HAP-1 (cell line): ENCODE results near the gene CLDN7.

Experiments used
- DNase-seq, 2 experiments: peaks; one replicate each; pipeline ENCODE4 v3.0.0-alpha.2; 2016 to 2020; ENCODE audit warnings: low spot score in 2 of 2
- H3K27me3 ChIP-seq: fragments of 250-450 bp; sonication (Bioruptor Pico); 2 replicates; pipeline ENCODE4 v1.5.1; 2020; ENCODE audit warnings: low read depth, mild to moderate bottlenecking, moderate library complexity
- H3K36me3 ChIP-seq: fragments of 250-450 bp; sonication (Bioruptor Pico); replicated peaks from 2 replicates; pipeline ENCODE4 v1.5.1; 2020; ENCODE audit warnings: mild to moderate bottlenecking
- H3K4me1 ChIP-seq: fragments of 250-450 bp; sonication (Bioruptor Pico); 2 replicates; pipeline ENCODE4 v1.5.1; 2020; ENCODE audit warnings: mild to moderate bottlenecking
- H3K4me3 ChIP-seq: fragments of 250-450 bp; sonication (Bioruptor Pico); 2 replicates; pipeline ENCODE4 v1.5.1; 2020; ENCODE audit warnings: mild to moderate bottlenecking, moderate library complexity
- H3K9me3 ChIP-seq: fragments of 250-450 bp; sonication (Bioruptor Pico); 2 replicates; pipeline ENCODE4 v1.5.1; 2020; ENCODE audit warnings: mild to moderate bottlenecking, moderate library complexity
- in situ Hi-C: fragments of 300-500 bp; cut with MboI; formaldehyde crosslinking; loops from 3 replicates; pipeline ENCODE4 v1.14.3; 2020; ENCODE audit warnings: low sequenced_read_pairs, inconsistent platforms, mixed read lengths

Gene CLDN7

DNA sequence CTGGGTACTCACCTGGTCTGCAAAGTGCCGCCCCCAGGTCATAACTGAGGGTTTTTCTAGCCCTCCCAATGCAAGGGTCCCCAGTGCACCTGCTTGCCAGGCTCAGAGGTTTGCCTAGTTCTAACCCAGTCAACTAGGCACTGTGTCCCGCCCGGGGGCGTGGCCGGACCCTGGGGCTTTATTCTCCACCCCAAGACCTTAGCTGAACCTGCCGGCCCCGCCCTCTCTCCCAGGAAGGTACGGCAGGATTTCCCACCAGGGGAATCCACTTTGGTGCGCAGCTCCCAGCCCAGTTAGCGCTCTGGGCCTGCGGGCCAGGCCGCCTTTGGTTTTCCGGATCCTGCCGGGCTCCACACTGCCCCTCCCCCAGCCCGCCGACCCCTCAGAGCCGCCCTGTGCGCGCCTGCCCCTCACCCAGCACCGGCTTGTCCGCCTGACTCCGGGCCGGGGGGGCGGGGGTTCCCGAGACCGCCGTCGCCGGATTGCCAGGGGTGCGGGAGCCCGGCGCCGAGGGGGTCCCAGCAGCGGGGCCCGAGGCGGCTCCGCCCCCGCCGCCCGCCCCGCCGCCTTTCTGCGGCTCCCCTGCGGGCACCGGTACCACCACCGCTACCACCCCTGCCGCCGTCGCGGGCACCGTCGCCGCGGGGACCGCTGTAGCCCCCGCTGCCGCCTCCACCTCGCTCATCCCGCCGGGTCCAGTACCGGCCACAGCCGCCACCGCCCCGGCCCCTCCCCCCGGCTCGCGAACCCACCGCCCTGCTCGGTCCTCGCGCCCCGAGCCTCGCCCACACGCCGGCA lies 31.7 kb upstream of the CLDN7 start:
- Histone ChIP-seq H3K4me3 (peak overlapping the region; percentile 14), H3K4me1 (peaks cover 14% of the 10 kb centered on the region), H3K27me3 (peaks cover 6% of the 10 kb centered on the region), H3K9me3 (no peaks in the 10 kb centered on the region), H3K36me3 (no peaks in the 10 kb centered on the region)
- in situ Hi-C loops = no loop called here
- peak in 1 of 2 experiments; percentile 85 for DNase-seq

DNA sequence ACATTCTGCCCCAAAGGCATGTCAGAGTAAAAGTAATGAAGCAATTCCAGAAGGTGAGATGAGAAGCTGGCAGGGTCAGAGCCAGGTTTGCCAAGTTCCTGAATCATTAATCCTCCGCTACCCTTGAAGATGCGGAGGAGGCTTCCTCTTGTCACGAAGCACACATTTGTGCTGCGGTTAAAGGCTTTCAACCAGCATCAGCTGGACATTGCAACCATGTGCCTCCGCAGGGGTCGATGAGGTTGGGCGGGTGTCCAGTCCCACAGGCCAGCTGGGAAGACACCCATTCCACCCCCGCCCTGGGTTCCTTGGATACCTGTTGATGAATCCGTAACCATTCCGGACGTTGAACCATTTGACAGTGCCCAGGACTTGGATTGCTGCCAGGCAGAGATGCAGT lies 30.9 kb upstream of the CLDN7 start:
- in situ Hi-C loops = no loop called here
- Histone ChIP-seq H3K36me3 (no peaks in the 10 kb centered on the region), H3K27me3 (peaks cover 6% of the 10 kb centered on the region), H3K4me1 (peaks cover 14% of the 10 kb centered on the region), H3K4me3 (no peak overlapping the region), H3K9me3 (no peaks in the 10 kb centered on the region)
- DNase-seq = no peak

DNA sequence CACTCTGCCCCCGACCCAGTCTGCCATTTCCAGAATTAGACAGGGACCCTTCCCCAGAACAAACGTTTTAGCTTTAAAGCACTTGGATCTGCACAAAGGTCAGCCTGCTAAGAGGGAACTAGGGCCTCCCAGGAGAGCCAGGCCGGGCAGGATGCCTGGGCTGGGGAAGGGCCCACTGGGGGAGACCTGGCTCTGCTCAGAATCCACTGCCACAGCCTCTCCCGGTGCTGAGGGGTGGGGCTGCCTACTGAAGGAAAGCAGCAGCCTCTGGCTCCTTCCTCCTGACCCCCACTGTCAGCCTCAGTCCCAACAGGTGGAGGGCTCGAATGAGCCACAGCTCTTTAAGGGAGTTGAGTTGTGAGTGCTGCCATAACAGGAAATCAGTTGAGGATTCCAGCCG lies 30.5 kb upstream of the CLDN7 start:
- peaks cover 6% of the 10 kb centered on the region for H3K27me3 ChIP-seq
- H3K4me1 ChIP-seq = peaks cover 14% of the 10 kb centered on the region
- in situ Hi-C loops = no loop called here
- no peaks in the 10 kb centered on the region for H3K36me3 ChIP-seq
- DNase-seq = no peak
- H3K9me3 ChIP-seq = no peaks in the 10 kb centered on the region
- no peak overlapping the region for H3K4me3 ChIP-seq

GRCh38 chr17:7292194-7292593 lies 29.9 kb upstream of the CLDN7 start:
- Histone ChIP-seq H3K36me3 (no peaks in the 10 kb centered on the region), H3K9me3 (no peaks in the 10 kb centered on the region), H3K4me3 (no peak overlapping the region), H3K4me1 (peaks cover 14% of the 10 kb centered on the region), H3K27me3 (peaks cover 6% of the 10 kb centered on the region)
- DNase-seq = no peak
- in situ Hi-C loops = no loop called here

DNA sequence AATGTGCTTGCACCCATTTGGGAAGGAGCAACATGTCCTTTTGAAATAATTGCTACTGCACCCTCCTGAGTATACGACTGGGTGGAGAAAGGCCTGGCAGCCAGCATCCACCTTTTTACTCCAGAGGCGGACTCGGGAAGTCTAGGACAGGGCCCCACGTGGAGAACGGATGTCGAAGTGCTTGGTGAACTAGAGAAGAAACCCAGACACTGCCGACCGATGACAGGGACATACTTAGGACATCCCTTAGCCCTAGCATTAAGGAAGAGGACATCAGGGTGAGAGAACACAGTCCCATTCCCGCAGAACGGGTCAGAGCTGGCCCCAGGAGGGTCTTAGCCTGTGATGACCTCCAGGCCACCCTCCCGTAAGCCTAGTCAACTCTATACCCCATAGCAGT lies 28.4 kb upstream of the CLDN7 start:
- in situ Hi-C loops = no loop called here
- Histone ChIP-seq H3K4me1 (peaks cover 11% of the 10 kb centered on the region), H3K36me3 (no peaks in the 10 kb centered on the region; the same call in 1 of the 2 replicates), H3K4me3 (no peak overlapping the region), H3K9me3 (no peaks in the 10 kb centered on the region), H3K27me3 (peaks cover 6% of the 10 kb centered on the region)
- no peak for DNase-seq

DNA sequence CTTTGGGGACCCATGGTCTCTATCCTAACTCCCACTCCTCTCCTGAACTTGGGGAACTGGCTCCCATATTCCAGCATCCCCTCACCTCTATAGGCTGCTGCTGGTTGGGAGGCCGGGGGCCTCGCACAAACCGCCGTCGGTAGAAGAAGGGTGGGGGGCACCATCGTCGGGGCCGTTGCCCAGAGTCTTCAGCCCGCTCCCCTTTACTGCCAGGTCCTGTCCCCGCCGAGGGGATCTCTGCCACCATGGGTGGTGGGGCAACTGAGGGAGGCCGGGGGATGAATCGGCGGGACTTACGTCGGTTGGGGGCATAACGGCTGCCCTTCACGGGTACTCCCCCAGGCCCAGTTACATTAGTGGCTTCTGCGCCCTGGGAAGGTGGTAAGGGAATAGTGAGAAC lies 27.9 kb upstream of the CLDN7 start:
- H3K36me3 ChIP-seq = no peaks in the 10 kb centered on the region; the same call in 1 of the 2 replicates
- H3K27me3 ChIP-seq = peaks cover 6% of the 10 kb centered on the region
- in situ Hi-C loops = no loop called here
- no peak for DNase-seq
- H3K4me3 ChIP-seq = no peak overlapping the region
- peaks cover 11% of the 10 kb centered on the region for H3K4me1 ChIP-seq
- H3K9me3 ChIP-seq = no peaks in the 10 kb centered on the region

- in situ Hi-C loops = no loop called here
- Histone ChIP-seq H3K4me3 (no peak overlapping the region), H3K36me3 (no peaks in the 10 kb centered on the region; the same call in 1 of the 2 replicates), H3K9me3 (no peaks in the 10 kb centered on the region), H3K4me1 (peaks cover 8% of the 10 kb centered on the region; the same call in 1 of the 2 replicates), H3K27me3 (peaks cover 6% of the 10 kb centered on the region)
- DNase-seq = no peak
Observed at GRCh38 chr17:7289256-7290032, 27.2 kb upstream of the CLDN7 start.

GRCh38 chr17:7285679-7286078 lies 23.4 kb upstream of the CLDN7 start:
- DNase-seq = no peak

GRCh38 chr17:7284911-7285310 lies 22.6 kb upstream of the CLDN7 start:
- in situ Hi-C loops = loop anchor here (5.0 kb wide), 1 partner anchor 62 kb away; no protein-coding TSS in a partner anchor
- H3K27me3 ChIP-seq = no peaks in the 10 kb centered on the region
- no peak for DNase-seq
- H3K9me3 ChIP-seq = no peaks in the 10 kb centered on the region
- H3K4me1 ChIP-seq = peaks cover 8% of the 10 kb centered on the region
- no peak overlapping the region for H3K4me3 ChIP-seq
- H3K36me3 ChIP-seq = no peaks in the 10 kb centered on the region; the same call in 1 of the 2 replicates

More at GRCh38 chr17:7285679-7286078, 23.4 kb upstream of the CLDN7 start:
- Histone ChIP-seq H3K4me3 (no peak overlapping the region), H3K36me3 (no peaks in the 10 kb centered on the region; the same call in 1 of the 2 replicates), H3K27me3 (no peaks in the 10 kb centered on the region), H3K4me1 (peaks cover 6% of the 10 kb centered on the region), H3K9me3 (no peaks in the 10 kb centered on the region)
- in situ Hi-C loops = no loop called here

DNA sequence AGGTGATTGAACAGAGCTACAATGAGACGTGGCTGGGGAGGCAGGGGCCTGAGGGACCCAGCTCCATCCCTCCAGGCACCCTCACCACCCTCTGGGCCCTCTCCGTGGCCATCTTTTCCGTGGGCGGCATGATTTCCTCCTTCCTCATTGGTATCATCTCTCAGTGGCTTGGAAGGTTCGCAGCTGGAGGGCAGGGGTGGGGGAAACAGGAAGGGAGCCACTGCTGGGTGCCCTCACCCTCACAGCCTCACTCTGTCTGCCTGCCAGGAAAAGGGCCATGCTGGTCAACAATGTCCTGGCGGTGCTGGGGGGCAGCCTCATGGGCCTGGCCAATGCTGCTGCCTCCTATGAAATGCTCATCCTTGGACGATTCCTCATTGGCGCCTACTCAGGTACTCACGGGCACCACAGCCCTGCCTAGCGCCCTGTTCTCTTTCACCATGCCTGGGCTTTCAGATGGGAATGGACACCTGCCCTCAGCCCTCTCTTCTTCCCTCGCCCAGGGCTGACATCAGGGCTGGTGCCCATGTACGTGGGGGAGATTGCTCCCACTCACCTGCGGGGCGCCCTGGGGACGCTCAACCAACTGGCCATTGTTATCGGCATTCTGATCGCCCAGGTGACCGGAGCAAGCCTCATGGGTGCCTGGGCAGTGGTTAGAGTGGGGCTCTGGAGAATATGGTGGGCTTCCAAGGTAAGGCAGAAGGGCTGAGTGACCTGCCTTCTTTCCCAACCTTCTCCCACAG lies 21.4 kb upstream of the CLDN7 start:
- Histone ChIP-seq H3K4me1 (peaks cover 8% of the 10 kb centered on the region), H3K36me3 (no peaks in the 10 kb centered on the region; the same call in 1 of the 2 replicates), H3K27me3 (no peaks in the 10 kb centered on the region), H3K4me3 (no peak overlapping the region), H3K9me3 (no peaks in the 10 kb centered on the region)
- no peak for DNase-seq
- in situ Hi-C loops = loop anchor here (5.0 kb wide), 1 partner anchor 64 kb away; no protein-coding TSS in a partner anchor

DNA sequence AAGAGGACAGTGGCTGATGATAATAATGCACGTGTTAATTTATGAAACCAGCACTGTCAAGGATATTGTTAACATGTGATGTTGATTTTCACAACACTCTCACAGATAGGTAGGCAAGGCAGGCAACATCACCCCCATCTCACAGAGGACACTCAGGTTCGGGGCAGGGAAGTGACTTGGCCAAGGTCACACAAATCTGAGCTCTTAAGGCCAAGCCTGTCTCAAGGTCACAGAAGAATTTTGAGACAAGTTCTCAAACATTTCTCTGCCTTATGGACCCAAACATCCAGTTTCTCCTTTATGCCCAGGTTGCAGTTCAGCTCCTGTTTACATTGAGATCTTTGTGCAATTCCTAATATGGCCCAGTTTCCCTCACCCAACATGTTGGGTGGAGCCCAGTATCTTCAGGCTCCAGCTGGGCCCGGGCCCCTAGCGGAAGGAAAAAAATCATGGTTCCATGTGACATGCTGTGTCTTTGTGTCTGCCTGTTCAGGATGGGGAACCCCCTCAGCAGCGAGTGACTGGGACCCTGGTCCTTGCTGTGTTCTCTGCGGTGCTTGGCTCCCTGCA lies 20.6 kb upstream of the CLDN7 start:
- in situ Hi-C loops = loop anchor here (5.0 kb wide), 1 partner anchor 64 kb away; no protein-coding TSS in a partner anchor
- Histone ChIP-seq H3K27me3 (no peaks in the 10 kb centered on the region), H3K36me3 (no peaks in the 10 kb centered on the region; the same call in 1 of the 2 replicates), H3K9me3 (no peaks in the 10 kb centered on the region), H3K4me3 (no peak overlapping the region; the same call in 1 of the 2 replicates), H3K4me1 (peaks cover 8% of the 10 kb centered on the region)
- DNase-seq = no peak

DNA sequence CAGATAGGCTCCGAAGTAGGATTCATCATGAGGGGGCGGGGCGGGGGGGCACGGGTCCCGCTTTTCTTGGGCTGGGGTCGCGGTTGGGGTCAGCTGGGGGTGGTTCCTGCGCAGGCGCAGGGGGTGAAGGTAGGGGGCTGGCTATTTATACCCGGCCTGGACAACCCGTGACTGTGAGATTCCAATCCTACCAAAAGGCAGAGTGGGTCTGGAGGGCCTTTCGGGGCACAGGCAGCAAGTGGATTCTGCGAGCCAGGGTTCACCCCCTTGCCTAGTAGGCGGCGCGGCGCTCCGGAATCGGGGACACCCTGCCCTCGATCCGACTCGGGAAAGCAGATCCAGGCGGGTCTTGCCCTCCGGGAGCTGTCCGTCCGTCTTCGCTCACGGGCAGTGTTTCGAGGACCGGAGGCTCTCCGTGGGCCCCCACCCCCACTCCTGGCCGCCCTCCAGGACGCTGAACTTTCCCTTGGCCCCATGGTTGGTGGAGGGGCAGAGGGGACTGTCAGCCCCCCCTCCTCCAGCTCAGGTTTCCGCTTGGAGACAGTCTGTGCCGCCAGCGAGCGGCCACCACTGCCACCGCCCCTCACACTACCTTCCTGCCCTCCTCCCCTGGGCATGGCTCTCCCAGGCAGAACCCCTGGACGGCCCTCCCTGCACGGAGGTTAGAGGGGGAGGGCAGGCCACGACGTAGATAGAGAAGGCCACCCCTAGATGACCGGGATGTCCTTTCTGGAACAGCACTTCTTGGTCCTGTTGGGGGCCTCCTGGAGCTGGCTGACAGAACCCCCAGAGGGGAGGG lies 19.9 kb upstream of the CLDN7 start:
- DNase-seq = peak in 1 of 2 experiments; percentile 35
- in situ Hi-C loops = loop anchor here (5.0 kb wide), 1 partner anchor 65 kb away; no protein-coding TSS in a partner anchor
- no peaks in the 10 kb centered on the region for H3K27me3 ChIP-seq
- no peaks in the 10 kb centered on the region for H3K9me3 ChIP-seq
- peaks cover 8% of the 10 kb centered on the region for H3K4me1 ChIP-seq
- H3K36me3 ChIP-seq = no peaks in the 10 kb centered on the region; the same call in 1 of the 2 replicates
- peak overlapping the region; percentile 75 for H3K4me3 ChIP-seq
